Measurements from ENCODE around the gene HAUS6. TPM values are rescaled to one million over a fixed set of nuclear protein-coding genes. Genes with fewer than 3 reads are reported as not detected.
"Not testable (repeated sequence)": the region's sequence is repeated elsewhere in the genome, so short reads cannot be mapped to it uniquely, and the experiment has no call there.

The HAUS6 gene
- polyA plus RNA-seq, 1 donor = 10.9 TPM

DNA sequence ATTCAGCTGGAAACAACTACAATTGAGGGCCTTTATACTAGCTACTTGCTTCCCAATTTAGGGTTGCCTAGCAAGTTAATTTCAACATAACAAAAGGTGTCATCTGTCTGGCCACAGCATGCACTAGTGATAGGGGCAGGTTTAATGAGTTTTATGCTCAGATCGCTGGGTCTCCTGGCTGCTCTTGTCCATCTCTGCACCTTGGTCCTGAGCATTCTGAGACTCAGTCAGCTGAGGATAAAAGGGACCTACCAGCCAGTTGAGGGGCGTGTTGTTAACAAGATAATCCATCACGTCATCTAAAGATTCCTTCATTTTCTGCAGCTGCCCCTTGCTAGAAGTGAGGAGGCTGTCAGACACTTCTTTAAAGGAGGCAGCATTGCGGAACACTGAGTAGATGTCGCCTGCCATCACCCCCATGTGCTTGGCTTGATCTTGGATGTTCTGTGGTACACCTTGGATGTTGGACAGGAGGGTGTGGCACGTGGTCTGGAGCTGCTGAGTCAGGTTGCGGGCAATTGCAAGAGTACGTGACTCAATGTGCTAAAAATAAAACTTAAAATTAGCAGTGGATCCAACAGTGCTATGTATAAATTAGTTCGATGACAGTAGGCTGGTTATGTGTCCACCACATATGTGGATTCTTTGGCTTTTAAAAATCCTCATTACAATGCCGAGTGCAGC lies 13.5 kb upstream of the HAUS6 start:
- DNase-seq = no peak

GRCh38 chr9:19114680-19115270 lies 12.1 kb upstream of the HAUS6 start:
- no peak for DNase-seq

- no peak for DNase-seq
These were observed 11.4 kb upstream of the HAUS6 start for GRCh38 chr9:19113964-19114679.

DNA sequence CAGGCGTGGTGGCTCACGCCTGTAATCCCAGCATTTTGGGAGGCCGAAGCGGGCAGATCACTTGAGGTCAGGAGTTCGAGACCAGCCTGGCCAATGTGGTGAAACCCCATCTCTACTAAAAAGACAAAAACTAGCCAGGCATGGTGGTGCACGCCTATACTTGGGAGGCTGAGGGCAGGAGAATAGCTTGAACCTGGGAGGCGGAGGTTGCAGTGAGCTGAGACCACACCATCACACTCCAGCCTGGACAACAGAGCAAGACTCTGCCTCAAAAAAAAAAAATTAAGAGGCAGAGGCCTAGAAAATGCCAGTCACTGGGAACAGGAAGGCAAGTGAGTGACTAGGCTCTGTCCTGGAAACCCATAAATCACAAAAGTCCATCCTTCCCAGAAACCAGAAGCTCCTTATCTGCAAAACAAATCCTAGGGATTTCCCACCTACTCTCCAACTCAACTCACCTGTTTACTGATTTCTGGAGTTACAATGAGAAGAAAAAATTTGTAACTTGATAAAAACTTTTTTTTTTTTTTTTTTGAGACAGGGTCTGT lies 10.4 kb upstream of the HAUS6 start:
- not testable (repeated sequence) for DNase-seq

GRCh38 chr9:19108038-19108437 lies 5.3 kb upstream of the HAUS6 start:
- no peak for DNase-seq

GRCh38 chr9:19104515-19105282 lies 2.0 kb upstream of the HAUS6 start:
- DNase-seq = no peak

GRCh38 chr9:19102181-19102630 lies 498 bp downstream of the HAUS6 start:
- DNase-seq = no peak

DNA sequence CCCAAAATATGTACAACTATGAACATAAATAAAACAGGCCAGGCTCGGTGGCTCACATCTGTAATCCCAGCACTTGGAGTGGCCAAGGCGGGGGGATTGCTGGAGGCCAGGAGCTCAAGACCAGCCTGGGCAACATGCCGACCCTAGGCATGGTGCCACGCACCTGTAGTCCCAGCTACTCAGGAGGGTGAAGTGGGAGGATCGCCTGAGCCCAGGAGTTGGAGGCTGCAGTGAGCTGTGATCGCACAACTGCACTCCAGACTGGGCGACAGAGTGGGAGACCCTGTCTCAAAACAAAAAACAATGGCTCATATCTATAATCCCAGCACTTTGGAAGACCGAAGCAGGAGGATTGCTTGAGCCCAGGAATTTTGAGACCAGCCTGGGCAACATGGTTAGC lies 1.5 kb downstream of the HAUS6 start:
- no peak for DNase-seq

DNA sequence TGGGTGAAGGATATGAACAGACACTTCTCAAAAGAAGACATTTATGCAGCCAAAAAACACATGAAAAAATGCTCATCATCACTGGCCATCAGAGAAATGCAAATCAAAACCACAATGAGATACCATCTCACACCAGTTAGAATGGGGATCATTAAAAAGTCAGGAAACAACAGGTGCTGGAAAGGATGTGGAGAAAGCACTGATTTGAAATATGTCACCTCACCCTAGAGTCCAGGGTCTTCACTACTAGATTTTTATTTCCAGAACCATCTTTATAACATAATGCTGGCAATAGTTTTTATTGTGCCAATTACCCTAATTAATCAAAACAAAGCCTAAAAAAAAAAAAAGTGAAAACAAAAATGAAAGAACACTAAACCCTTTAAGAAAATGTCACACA lies 5.3 kb downstream of the HAUS6 start:
- DNase-seq = not testable (repeated sequence)

DNA sequence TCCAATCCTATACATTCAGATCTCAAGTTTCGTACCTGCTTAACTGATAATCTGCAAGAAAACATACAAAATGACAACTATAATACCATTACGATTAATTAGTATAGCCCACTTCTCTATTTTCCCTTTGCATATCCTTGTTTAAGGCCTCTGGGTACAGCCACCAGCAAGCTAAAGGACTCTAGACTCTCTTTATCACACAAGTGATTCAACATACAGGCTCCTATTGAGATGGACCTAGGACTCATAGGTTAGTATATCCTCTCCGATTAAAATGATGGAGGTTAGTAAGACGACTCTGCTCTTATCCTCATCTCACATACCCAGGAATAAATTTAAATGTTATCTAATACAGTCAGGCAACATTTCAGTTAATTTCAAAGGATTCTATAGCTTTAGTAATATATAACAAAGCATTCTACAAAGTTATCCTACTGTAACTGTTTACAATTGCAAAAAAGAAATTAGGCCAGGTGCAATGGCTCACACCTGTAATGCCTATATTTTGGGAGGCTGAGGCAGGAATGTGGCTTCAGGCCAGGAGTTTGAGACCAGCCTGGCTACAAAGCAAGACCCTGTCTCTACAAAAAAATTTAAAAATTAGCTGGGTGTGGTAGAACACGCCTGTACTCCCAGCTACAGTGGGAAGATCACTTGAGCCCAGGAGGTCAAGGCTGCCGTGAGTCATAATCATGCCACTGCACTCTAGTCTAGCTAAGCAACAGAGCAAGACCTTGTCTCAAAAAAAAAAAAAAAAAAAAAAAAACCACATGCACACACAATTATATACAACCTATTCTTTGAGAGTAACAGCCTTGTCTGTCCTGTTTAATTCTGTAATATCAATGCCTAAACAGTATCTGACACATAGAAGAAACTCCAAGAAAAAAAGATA lies 15.4 kb downstream of the HAUS6 start:
- no peak for DNase-seq

DNA sequence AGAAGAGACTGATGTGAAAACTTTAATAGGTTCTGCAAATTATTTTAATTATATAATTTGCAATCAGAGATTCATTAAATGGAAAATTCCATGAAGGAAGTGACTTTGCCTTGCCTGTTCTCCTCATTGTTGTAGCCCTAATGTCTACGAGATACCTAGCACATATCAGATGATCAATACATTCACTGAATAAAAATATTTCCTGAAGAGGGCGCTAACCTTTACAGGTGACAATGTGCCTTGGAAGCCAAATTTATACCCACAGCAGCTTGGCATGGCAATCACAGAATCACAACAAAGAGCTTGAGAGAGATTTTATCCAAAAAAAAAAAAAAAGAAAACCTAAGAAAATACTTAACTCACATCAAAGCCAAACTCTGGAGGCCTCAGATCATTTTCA lies 17.4 kb downstream of the HAUS6 start:
- DNase-seq = no peak

DNA sequence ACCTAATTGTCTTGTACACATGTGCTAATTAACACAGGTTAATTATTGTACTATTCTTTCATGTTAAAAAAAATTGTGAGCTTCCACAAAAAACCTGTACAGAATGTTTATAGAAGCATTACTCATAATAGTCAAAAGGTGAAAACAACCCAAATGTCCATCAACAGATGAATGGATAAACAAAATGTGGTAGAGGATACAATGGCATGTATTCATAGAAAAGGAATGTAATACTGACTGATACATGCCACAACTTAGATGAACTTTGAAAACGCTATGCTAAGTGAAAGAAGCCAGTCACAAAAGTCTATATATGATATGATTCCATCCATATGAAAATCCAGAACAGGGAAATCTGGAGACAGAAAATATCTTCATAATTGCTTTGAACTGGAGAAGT lies 27.9 kb downstream of the HAUS6 start:
- DNase-seq = no peak

DNA sequence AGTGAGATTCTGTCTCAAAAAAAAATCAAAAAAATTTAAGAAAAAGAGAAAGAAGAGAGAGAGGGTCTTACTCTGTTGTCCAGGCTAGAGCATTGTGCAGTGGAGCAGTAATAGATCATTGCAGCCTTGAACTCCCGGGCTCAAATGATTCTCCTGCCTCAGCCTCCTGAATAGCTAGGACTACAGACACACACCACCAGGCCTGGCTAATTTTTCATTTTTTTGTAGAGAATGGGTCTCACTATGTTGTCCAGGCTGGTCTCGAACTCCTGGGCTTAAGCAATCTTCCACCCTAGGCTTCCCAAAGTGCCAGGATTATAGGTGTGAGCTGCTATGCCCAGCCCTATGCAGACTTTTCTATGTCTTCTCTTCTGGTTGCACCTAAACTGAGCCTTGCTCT lies 28.5 kb downstream of the HAUS6 start:
- no peak for DNase-seq

DNA sequence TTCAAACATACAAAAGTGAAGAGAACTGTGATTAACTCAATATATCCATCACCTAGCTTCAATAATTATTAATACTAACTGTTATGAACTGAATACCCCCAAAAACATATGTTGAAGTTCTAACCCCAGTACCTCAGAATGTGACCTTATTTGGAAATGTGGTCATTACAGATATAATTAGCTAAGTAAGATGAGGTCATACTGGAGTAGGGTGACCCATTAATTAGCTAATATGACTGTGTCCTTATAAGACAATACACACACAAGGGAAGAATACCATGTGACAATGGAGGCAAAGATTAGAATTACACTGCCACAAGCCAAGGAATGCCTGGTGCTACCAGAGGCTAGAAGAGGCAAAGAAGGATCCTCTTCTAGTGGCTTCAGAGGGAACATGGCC lies 45.7 kb downstream of the HAUS6 start:
- no peak for DNase-seq

DNA sequence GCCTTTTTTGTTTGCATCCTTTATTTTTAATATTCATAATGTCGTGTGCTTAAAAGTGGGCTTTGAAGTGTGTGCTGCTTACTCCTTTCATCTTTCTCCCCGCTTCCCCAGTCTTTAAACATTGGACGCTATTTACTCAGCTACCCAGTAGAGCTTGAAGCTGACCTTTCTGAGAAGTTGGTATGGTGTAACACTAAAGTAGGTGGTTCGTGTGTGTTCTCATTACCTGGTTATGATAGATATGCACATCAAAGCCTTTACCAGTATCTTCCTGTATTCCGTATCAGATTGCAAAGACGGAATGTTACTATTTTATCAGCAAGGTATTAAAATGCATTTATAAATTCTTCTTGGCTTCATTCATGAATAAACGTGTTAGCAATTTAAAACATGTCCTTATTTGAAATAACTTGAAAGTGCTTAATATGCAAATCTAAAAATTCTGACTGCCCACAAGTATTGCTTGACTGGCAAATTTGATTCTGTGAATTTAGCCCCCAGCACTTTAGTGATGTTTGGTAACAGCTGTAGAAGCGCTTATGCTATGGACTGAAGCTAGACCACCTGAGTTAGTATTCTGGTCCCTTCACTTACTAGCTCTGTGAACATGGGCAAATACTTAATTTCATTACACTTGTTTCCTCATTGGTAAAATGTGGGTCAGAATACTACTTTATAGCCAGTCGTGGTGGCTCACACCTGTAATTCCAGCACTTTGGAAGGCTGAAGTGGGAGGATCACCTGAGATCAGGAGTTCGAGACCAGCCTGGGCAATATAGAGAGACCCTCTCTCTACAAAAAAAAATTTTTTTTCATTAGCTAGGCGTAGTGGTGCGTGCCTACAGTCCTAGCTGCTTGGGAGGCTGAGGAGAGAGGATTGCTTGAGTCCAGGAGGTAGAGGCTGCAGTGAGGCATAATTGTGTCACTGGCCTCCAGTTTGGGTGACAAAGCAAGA lies 51.8 kb downstream of the HAUS6 start:
- DNase-seq = no peak

DNA sequence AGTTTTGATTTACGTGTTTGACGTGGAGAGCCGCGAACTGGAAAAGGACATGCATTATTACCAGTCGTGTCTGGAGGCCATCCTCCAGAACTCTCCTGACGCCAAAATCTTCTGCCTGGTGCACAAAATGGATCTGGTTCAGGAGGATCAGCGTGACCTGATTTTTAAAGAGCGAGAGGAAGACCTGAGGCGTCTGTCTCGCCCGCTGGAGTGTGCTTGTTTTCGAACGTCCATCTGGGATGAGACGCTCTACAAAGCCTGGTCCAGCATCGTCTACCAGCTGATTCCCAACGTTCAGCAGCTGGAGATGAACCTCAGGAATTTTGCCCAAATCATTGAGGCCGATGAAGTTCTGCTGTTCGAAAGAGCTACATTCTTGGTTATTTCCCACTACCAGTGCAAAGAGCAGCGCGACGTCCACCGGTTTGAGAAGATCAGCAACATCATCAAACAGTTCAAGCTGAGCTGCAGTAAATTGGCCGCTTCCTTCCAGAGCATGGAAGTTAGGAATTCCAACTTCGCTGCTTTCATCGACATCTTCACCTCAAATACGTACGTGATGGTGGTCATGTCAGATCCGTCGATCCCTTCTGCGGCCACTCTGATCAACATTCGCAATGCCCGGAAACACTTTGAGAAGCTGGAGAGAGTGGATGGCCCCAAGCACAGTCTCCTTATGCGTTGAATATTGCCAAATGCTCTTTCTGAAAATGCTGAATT lies 52.6 kb downstream of the HAUS6 start:
- DNase-seq = peak; percentile 49

DNA sequence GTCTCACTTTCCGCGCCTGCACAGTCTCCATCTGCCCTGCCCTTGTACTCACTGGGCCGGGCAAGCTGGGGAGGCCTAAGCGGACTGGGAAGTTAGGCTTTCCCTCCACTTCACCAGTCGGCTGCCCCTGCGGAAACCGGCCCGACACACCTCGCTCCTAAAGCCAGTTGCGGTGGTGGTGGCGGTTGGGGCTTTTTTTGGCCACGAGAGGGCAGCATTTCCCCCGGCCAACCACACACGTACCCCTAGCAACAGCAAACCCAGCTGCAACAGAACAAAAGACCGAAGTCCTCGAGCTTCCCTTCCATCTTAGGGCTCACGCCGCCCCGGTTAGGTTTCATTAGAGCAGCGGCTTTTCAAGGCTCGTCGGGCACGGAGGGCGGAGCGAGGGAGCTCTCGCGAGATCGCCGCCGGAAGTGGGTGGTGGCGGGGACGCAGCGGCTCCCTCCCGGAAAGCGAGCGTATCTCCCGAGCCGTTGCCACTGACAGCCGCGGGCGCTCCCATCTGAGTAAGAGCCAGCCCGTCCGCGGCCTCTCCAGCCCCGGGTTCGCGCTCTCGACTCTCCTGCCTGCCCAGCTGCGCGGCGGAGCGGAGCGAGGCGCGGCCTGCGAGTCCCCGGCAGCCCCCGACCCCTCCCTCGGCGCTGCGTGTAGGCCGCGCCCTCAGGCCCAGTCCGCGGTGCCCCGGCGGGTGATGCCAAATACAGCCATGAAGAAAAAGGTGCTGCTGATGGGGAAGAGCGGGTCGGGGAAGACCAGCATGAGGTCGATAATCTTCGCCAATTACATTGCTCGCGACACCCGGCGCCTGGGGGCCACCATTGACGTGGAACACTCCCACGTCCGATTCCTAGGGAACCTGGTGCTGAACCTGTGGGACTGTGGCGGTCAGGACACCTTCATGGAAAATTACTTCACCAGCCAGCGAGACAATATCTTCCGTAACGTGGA lies 53.5 kb downstream of the HAUS6 start, which contains the start of gene RRAGA:
RRAGA (plus strand) TSS at position 462 of the 951 bp plus-strand sequence; CDS start at position 695, 233 bp downstream.
- peak; percentile 93 for DNase-seq

- no peak for DNase-seq
These were observed 66.1 kb downstream of the HAUS6 start for GRCh38 chr9:19036611-19037010.

All from hindlimb muscle (tissue), 1 donor.